T-helper 2 cell treated with Interferon-gamma antibody and Interleukin-4, amounts not matched to agents 5 μg/mL and 100 μg/mL, for 36 hours (primary cell): ENCODE results near the gene ISG15.

Source experiments
- DNase-seq: peaks from one replicate; pipeline ENCODE4 v3.0.0; 2021; ENCODE audit warnings: low spot score
- H3K27ac Mint-ChIP-seq: one replicate; pipeline ENCODE4 v1.8.0; 2021; ENCODE audit warnings: mild to moderate bottlenecking, mixed read lengths
- H3K27me3 Mint-ChIP-seq: one replicate; pipeline ENCODE4 v1.8.0; 2021; ENCODE audit warnings: low read depth, mixed read lengths
- H3K36me3 Mint-ChIP-seq: one replicate; pipeline ENCODE4 v1.8.0; 2021; ENCODE audit warnings: low read depth, mixed read lengths
- H3K4me1 Mint-ChIP-seq: one replicate; pipeline ENCODE4 v1.8.0; 2021; ENCODE audit warnings: low read depth, mixed read lengths
- H3K4me3 Mint-ChIP-seq: one replicate; pipeline ENCODE4 v1.8.0; 2022; ENCODE audit warnings: mild to moderate bottlenecking, moderate library complexity, mixed read lengths
- H3K9me3 Mint-ChIP-seq: one replicate; pipeline ENCODE4 v1.8.0; 2021; ENCODE audit warnings: mixed read lengths

The ISG15 gene

GRCh38 chr1:1013105-1013921 lies at the start of gene ISG15:
TSS of gene ISG15 (plus strand) at chr1:1013497. CDS start at chr1:1013574, 77 bp downstream.
- H3K4me1 Mint-ChIP-seq = peaks cover 10% of the 10 kb centered on the region
- H3K4me3 Mint-ChIP-seq = peak within 1 kb of the TSS; percentile 97
- H3K36me3 Mint-ChIP-seq = peaks cover 14% of the 10 kb centered on the region
- DNase-seq = peak; percentile 88
- no peaks in the 10 kb centered on the region for H3K9me3 Mint-ChIP-seq
- H3K27me3 Mint-ChIP-seq = peaks cover 3% of the 10 kb centered on the region
- H3K27ac Mint-ChIP-seq = peak within 1 kb of the TSS; percentile 96

- H3K9me3 Mint-ChIP-seq = no peaks in the 10 kb centered on the region
- DNase-seq = no peak
- H3K27ac Mint-ChIP-seq = no peak overlapping the region
- H3K4me1 Mint-ChIP-seq = no peaks in the 10 kb centered on the region
- no peak overlapping the region for H3K4me3 Mint-ChIP-seq
- H3K27me3 Mint-ChIP-seq = no peaks in the 10 kb centered on the region
- peaks cover 4% of the 10 kb centered on the region for H3K36me3 Mint-ChIP-seq
These were observed 49.4 kb upstream of the ISG15 start for GRCh38 chr1:963746-964525.

- Mint-ChIP-seq H3K27me3 (peaks cover 3% of the 10 kb centered on the region), H3K36me3 (peaks cover 4% of the 10 kb centered on the region), H3K27ac (no peak overlapping the region), H3K9me3 (no peaks in the 10 kb centered on the region), H3K4me1 (no peaks in the 10 kb centered on the region), H3K4me3 (no peak overlapping the region)
- no peak for DNase-seq
These were observed 48.4 kb upstream of the ISG15 start for GRCh38 chr1:964691-965525.

GRCh38 chr1:965526-966134 lies 47.7 kb upstream of the ISG15 start:
- no peaks in the 10 kb centered on the region for H3K4me1 Mint-ChIP-seq
- peaks cover 4% of the 10 kb centered on the region for H3K36me3 Mint-ChIP-seq
- no peak for DNase-seq
- no peaks in the 10 kb centered on the region for H3K9me3 Mint-ChIP-seq
- no peak overlapping the region for H3K27ac Mint-ChIP-seq
- H3K27me3 Mint-ChIP-seq = peaks cover 3% of the 10 kb centered on the region
- H3K4me3 Mint-ChIP-seq = peak overlapping the region; percentile 40

GRCh38 chr1:966135-966703 lies 47.1 kb upstream of the ISG15 start, which contains the start of gene PLEKHN1:
TSS of gene PLEKHN1 (plus strand) at chr1:966482. CDS start at chr1:966532, 50 bp downstream.
- H3K27ac Mint-ChIP-seq = peak within 1 kb of the TSS; percentile 63

GRCh38 chr1:966704-967300 lies 46.5 kb upstream of the ISG15 start:
- peak overlapping the region; percentile 63 for H3K27ac Mint-ChIP-seq
- peak overlapping the region; percentile 83 for H3K4me3 Mint-ChIP-seq
- peaks cover 4% of the 10 kb centered on the region for H3K36me3 Mint-ChIP-seq
- no peaks in the 10 kb centered on the region for H3K9me3 Mint-ChIP-seq
- H3K27me3 Mint-ChIP-seq = peaks cover 7% of the 10 kb centered on the region
- H3K4me1 Mint-ChIP-seq = no peaks in the 10 kb centered on the region
- peak; percentile 75 for DNase-seq

More at GRCh38 chr1:966135-966703, 47.1 kb upstream of the ISG15 start, which contains the start of gene PLEKHN1:
- no peak for DNase-seq
- peak within 1 kb of the TSS; percentile 83 for H3K4me3 Mint-ChIP-seq
- peaks cover 4% of the 10 kb centered on the region for H3K36me3 Mint-ChIP-seq
- H3K4me1 Mint-ChIP-seq = no peaks in the 10 kb centered on the region
- no peaks in the 10 kb centered on the region for H3K9me3 Mint-ChIP-seq
- peaks cover 3% of the 10 kb centered on the region for H3K27me3 Mint-ChIP-seq

- no peak for DNase-seq
- H3K27me3 Mint-ChIP-seq = peaks cover 7% of the 10 kb centered on the region
- H3K27ac Mint-ChIP-seq = no peak overlapping the region
- H3K4me1 Mint-ChIP-seq = no peaks in the 10 kb centered on the region
- no peaks in the 10 kb centered on the region for H3K9me3 Mint-ChIP-seq
- H3K36me3 Mint-ChIP-seq = peaks cover 2% of the 10 kb centered on the region
- H3K4me3 Mint-ChIP-seq = no peak overlapping the region
These were observed 45.6 kb upstream of the ISG15 start for GRCh38 chr1:967466-968343.

GRCh38 chr1:969260-969855 lies 43.9 kb upstream of the ISG15 start:
- peaks cover 2% of the 10 kb centered on the region for H3K36me3 Mint-ChIP-seq
- H3K27ac Mint-ChIP-seq = no peak overlapping the region
- no peak for DNase-seq
- no peak overlapping the region for H3K4me3 Mint-ChIP-seq
- no peaks in the 10 kb centered on the region for H3K9me3 Mint-ChIP-seq
- H3K27me3 Mint-ChIP-seq = peaks cover 7% of the 10 kb centered on the region
- no peaks in the 10 kb centered on the region for H3K4me1 Mint-ChIP-seq

GRCh38 chr1:970242-970972 lies 42.9 kb upstream of the ISG15 start:
- DNase-seq = no peak
- Mint-ChIP-seq H3K27ac (no peak overlapping the region), H3K27me3 (peaks cover 7% of the 10 kb centered on the region), H3K4me1 (no peaks in the 10 kb centered on the region), H3K9me3 (no peaks in the 10 kb centered on the region), H3K36me3 (no peaks in the 10 kb centered on the region), H3K4me3 (no peak overlapping the region)

GRCh38 chr1:970973-971730 lies 42.1 kb upstream of the ISG15 start:
- Mint-ChIP-seq H3K27me3 (peaks cover 11% of the 10 kb centered on the region), H3K4me3 (no peak overlapping the region), H3K4me1 (peaks cover 2% of the 10 kb centered on the region), H3K36me3 (no peaks in the 10 kb centered on the region), H3K27ac (no peak overlapping the region), H3K9me3 (no peaks in the 10 kb centered on the region)
- DNase-seq = no peak
